GM15510 (cell line): ENCODE results near the gene ELMO1.

ENCODE experiments used
- POLR2A ChIP-seq: IDR thresholded peaks from 3 replicates; pipeline ENCODE4 v1.6.1; 2011; ENCODE audit warnings: borderline replicate concordance; ENCODE audit not compliant: insufficient read length; ENCODE audit errors: extremely low read depth

The ELMO1 gene

GRCh38 chr7:37410305-37411229, 38.1 kb downstream of the ELMO1 start:
- no peak for TF ChIP-seq POLR2A

- no peak for TF ChIP-seq POLR2A
Measured at GRCh38 chr7:37409461-37409860, 39.2 kb downstream of the ELMO1 start.

DNA sequence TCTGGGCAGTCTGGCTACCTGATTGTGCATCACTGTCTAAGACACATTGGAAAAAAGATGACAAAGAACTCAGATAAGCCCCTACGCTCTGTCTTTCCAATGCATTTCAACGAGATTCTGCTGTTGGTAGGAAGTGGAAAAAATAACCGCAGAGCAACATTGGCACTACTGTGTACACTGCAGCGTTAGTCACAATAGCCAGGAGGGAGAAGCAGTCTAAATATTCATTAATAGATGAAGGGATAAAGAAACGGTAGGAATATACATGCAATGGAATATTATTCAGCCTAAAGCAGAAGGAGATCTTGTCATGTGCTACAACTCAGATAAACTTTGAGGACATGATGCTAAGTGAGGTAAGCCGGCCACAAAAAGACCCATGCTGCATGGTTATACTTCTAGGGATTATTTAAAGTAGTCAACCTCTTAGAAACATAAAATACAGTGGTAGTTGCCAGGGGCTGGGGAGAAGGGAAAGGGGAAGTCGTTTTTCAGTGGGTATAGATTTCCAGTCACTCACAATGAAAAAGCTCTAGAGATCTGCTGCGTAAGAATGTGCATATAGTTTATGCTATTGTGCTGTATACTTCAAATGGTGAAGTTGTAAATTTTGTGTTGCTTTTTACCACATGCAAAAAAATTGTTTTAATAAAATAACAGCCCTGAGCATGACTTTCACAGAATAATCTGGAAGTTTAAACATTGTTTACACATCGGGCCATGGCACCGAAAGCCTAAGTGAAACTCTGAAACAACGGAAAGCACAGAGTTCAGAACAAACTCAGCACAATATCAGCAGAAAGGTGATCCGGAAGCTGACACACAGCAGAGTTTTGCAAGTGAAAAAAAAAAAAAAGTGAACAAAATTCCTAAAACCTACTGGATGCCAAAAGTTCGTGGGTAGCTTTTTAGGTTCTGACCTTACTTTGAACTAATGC, 40.1 kb downstream of the ELMO1 start:
- TF ChIP-seq POLR2A: no peak

DNA sequence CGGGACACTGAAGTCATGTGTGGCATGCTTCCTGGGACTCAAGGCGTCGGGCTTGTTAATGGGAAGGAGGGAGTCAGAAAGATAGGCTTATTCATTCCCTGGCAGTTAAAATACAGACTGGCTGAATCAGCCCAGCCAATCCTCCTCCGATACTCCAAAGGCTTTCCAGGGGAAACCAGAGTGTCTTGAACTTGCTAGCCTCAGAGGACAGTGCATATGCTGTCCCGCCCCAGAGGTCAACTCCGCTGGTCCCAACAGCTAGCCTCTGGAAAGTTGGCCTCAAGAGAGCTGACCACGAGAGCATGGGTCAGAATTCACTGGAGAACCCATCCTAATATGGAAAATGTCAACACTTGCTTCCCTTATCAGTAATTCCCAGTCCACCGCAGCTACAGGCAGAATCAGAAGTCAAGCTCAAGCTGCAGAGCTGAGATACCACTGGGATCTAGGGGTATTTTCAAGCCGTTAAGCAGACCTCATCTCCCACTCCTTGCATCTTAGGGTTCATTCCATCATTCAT, 43.0 kb downstream of the ELMO1 start:
- no peak for TF ChIP-seq POLR2A

DNA sequence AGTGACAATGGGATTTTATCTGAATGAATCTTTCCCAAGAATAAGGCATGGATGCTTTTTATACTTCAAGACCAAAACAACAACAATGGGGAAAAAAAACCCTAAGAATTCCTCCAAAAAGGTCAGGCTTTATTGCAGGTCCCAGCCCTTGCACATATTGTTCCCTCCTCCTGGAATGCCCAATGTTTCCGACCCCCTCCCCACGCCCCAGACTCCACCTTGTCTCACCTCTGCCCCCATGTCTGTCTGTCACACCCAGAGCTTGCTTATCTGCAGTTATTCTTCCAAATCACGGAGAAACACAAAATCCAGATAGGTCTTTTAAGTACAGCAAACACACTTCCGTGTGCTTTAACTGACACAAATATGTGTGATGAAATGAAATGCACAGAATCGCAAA, 43.5 kb downstream of the ELMO1 start:
- no peak for TF ChIP-seq POLR2A

DNA sequence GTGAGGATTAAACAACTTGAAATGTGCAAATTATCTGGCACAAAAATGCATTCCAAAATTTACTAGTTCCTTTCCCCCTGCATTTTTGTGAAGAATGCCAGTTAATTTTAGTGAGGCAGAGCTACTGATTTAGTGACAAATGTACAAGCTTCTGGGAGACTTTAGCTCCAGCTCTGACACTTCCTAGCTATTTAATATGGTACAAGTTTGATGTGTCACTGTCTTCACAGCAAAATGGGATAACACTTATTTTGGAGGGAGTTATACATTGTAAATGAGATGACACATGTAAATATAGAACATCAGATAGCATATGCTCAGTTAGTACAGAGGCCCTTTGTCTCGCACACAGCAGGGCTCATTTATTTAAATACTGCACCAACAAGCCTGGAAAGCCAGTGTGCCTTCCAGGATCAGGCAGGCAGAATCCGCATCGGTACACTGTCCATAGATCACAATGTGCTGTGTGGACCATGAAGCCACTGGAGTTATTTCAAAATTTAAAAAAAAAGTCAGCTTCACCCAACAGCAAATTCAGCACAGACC, 48.7 kb downstream of the ELMO1 start:
- no peak for TF ChIP-seq POLR2A

DNA sequence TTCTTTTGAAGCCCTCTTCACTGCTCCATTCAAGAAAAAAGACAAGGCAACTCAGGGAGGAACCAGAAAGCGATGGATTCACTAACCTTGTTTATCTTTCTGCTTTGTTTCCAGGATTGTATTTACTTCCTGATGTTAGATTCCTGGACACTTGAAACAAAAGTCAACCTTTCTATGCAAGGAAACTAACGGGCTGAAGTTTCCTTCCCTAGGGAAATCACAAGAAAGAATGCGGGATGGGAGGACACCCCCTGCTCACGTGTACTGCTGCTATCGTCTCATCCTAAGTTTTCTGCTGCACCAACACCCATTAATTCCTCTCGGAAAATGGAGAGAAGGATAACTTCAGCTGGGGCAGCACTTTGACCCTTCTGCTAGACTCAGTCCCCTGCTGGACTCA, 50.3 kb downstream of the ELMO1 start:
- TF ChIP-seq POLR2A: no peak

DNA sequence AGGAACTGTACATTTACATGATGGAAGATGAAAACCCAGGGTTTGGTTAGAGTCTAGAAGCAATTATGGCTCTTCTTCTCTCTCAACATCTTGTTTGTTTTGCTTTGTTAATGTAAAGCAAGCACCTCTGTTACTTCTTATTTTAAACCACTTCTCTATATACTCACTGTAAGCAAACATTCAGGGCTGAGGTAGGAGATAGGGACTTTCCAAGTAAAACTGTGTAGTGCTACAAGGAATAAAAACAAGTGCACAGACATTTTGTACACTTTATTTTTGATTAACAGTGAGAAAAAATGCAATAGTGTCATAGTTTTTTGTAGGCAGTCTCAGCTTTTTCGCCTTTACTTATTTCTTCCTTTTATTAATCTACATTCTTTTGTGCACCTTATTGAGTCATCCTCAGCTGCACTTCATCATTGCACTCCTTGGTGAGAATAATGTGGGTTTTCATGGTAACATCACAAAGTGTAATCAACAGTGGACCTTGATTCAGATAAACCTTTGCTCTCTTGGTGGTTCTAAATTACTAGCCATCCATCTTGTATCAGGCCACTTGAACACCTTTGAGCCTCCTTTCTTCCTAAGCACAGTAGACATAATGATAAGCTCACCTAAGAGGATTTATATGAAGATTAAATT, 52.9 kb downstream of the ELMO1 start:
- TF ChIP-seq POLR2A: no peak

DNA sequence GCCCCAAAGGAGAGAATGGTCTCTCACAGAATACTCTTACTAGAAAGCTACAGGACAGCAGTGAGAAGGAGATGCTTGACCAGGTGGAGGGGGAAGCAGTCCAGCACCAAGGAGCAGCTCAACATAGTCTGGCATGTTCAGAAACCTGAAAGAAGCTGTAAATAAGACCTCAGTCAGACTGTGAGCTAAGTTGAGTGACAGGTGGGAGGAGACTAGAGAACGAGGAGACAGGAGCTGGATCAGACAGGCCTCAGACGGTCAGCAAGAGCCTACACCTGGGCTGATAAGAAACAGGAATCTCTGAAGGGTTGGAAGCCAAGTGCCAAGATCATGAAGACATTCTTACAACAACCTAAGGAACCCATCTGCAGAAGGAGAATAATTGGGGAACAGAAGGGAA, 54.5 kb downstream of the ELMO1 start:
- no peak for TF ChIP-seq POLR2A

- TF ChIP-seq POLR2A: no peak
Measured at GRCh38 chr7:37393476-37393875, 55.2 kb downstream of the ELMO1 start.

- no peak for TF ChIP-seq POLR2A
Measured at GRCh38 chr7:37392673-37393017, 56.0 kb downstream of the ELMO1 start.

DNA sequence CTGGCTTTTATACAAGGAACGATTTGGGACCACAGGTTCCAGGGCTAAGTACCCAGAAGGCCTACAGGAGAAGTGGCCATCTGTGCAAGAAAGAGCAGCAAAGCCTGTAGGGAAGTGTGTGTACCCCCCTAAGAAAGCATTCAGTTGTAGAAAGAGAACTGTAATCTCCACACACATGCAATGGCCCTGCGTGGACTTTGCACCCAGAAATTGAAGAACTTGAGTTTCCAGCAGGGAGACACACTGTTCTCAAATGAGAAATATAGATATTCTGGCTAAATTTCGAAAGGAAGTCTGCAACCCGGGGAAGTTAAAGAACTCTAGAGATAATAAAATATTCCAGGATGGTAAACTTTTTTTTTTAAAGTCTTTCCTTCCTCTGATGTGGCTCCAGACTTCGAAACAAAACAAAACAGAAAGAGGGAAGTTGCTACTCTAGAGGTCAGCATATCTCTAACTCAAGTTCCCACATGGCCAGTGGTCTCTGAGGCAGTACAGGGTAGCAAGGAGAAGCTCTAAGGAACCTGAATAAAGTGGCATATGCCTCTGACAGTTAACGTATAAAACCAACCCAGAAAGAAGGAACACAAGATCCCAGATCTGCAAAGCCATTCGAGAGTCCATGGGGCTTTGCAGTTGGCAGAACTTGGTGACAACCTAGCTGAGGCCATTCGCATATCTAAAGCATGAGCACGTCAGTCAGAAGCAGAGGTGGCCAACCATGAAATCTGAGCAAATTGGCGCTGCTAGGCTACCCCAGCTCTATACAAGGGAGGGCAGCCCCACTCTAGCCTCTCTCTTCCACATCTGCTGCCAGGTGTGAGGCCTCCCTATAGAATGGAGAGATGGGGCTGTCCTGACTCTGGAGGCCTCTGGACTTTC, 56.6 kb downstream of the ELMO1 start:
- no peak for TF ChIP-seq POLR2A

DNA sequence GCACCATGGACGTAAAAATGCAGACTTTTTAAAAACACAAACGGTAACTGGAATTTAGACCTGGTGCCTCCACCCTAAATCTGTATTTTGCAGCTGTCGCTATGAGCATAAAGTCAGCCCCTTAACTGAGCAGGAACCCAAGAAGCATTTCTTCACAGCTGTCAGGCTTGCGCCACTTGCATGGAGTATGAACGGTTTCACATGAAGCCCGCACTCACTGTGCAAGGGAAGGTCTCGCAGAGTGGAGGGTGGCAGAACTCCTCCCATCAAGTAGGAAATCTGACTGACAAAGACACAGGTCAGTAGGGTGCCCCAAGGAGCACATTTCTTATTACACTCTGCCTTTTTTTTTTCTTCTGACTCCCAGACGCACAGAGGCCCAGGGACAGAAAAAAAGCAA, 58.5 kb downstream of the ELMO1 start:
- TF ChIP-seq POLR2A: no peak

DNA sequence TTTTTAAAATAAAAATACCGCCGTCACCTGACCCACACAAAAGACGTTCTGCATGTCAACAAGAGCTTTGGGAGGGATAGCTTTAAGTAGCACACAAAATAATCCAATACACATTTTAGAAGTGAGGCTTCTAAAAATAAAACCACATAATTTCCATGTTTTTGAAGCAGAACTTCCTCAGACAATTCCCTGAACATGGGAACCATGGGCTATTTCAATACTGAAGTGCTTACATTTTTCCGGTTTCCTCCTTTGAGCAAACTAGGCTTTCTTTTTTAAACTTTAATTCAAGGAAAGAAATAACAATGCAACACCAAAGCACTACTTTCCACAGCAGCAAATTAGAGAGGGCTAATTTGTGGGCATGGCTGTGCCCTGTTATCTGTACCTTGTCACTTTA, 59.9 kb downstream of the ELMO1 start:
- no peak for TF ChIP-seq POLR2A
